Measurements from ENCODE around the gene PPDPF.

DNA sequence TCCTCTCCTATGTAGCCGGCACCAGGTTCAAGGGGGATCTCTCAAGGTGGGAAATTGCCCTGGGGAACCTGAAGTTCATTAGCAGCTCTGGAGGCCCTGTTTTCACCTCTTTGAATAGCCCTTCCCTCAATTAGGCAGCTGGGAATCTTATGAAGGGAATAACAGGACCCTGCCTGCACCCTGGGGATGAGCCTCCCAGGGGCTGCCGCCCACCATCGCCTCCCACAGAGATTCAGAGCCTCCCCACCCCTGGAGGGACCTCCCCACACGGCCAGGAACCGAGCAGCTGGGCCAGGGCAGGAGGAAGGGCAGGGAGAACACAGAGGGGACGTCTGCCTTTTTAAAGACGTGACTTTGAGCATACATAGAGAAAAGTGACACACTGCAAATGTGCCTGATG is 17.0 kb upstream of the PPDPF start:
- TF ChIP-seq, protein P1, sequence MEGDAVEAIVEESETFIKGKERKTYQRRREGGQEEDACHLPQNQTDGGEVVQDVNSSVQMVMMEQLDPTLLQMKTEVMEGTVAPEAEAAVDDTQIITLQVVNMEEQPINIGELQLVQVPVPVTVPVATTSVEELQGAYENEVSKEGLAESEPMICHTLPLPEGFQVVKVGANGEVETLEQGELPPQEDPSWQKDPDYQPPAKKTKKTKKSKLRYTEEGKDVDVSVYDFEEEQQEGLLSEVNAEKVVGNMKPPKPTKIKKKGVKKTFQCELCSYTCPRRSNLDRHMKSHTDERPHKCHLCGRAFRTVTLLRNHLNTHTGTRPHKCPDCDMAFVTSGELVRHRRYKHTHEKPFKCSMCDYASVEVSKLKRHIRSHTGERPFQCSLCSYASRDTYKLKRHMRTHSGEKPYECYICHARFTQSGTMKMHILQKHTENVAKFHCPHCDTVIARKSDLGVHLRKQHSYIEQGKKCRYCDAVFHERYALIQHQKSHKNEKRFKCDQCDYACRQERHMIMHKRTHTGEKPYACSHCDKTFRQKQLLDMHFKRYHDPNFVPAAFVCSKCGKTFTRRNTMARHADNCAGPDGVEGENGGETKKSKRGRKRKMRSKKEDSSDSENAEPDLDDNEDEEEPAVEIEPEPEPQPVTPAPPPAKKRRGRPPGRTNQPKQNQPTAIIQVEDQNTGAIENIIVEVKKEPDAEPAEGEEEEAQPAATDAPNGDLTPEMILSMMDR (IDR thresholded peaks at IDR 0.05), result no peak
- TF ChIP-seq POLR2AphosphoS5 (IDR thresholded peaks at IDR 0.05) (no peak), POLR2A (IDR thresholded peaks at IDR 0.05) (no peak)

All from suprapubic skin (tissue), 4 donors.